ENCODE measurements around the gene GTF2I. TPM values are rescaled to one million over a fixed set of nuclear protein-coding genes. Genes with fewer than 3 reads are reported as not detected.

The GTF2I gene
- total RNA-seq, 3 donors from 2014 or later, result 111 to 220 (median 130) TPM

DNA sequence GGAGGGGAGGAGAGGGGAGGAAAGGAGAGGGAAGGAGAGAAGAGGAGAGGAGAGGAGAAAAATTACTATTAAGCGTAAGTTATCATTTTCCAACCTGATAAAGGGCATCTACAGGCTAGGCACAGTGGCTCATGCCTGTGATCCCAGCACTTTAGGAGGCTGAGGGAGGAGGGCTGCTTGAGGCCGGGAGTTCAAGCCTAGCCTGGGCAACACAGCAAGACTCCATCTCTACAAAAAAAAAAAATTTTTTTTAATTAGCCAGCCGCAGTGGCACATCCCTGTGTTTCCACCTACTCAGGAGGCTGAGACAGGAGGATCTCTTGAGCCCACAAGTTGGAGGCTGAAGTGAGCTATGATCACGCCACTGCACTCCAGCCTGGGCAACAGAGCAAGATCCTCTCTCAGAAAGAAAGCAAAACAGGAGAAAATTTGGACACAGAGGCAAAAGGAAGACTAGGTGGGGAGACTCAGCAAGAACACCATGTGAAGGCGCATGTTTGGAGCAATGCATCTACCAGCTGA, 35.2 kb upstream of the GTF2I start:
- no peak for DNase-seq
- Histone ChIP-seq H3K9me3 (no peaks in the 10 kb centered on the region), H3K36me3 (ENCODE audit: low read depth) (no peaks in the 10 kb centered on the region), H3K4me3 (no peak overlapping the region), H3K4me1 (ENCODE audit: low read depth) (no peaks in the 10 kb centered on the region)
- TF ChIP-seq, protein P1, sequence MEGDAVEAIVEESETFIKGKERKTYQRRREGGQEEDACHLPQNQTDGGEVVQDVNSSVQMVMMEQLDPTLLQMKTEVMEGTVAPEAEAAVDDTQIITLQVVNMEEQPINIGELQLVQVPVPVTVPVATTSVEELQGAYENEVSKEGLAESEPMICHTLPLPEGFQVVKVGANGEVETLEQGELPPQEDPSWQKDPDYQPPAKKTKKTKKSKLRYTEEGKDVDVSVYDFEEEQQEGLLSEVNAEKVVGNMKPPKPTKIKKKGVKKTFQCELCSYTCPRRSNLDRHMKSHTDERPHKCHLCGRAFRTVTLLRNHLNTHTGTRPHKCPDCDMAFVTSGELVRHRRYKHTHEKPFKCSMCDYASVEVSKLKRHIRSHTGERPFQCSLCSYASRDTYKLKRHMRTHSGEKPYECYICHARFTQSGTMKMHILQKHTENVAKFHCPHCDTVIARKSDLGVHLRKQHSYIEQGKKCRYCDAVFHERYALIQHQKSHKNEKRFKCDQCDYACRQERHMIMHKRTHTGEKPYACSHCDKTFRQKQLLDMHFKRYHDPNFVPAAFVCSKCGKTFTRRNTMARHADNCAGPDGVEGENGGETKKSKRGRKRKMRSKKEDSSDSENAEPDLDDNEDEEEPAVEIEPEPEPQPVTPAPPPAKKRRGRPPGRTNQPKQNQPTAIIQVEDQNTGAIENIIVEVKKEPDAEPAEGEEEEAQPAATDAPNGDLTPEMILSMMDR (IDR thresholded peaks at IDR 0.05), result no peak
- no peak for ATAC-seq
- intact Hi-C loops (cut with DNase I, micrococcal nuclease), result no loop called here

- Histone ChIP-seq H3K9me3 (no peaks in the 10 kb centered on the region), H3K4me1 (ENCODE audit: low read depth) (no peaks in the 10 kb centered on the region), H3K4me3 (no peak overlapping the region), H3K36me3 (ENCODE audit: low read depth) (no peaks in the 10 kb centered on the region)
- DNase-seq (no peak), ATAC-seq (no peak)
- intact Hi-C loops (cut with DNase I, micrococcal nuclease), result no loop called here
- TF ChIP-seq, protein P1 (IDR thresholded peaks at IDR 0.05), result no peak
These were observed 34.4 kb upstream of the GTF2I start for GRCh38 chr7:74623135-74623534.

DNA sequence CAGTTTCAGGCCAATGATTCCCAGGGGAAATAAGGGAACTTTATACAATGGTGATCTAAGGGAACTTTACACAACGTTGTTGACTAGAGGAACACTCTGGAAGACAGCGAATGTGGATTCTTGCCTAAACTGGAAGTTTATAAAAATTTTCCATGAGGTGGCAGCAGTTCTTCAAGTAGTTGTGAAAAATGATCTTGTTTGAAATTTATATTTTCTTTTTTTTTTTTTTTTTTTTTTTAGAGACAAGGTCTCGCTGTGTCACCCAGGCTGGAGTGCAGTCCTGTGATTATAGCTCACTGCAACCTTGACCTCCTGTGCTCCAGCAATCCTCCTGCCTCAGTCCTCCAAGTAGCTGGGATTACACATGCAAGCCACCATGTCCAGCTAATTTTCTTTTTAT, 32.1 kb upstream of the GTF2I start:
- intact Hi-C loops (cut with DNase I, micrococcal nuclease), result no loop called here
- TF ChIP-seq, protein P1 (IDR thresholded peaks at IDR 0.05), result no peak
- H3K9me3 ChIP-seq, result no peaks in the 10 kb centered on the region

DNA sequence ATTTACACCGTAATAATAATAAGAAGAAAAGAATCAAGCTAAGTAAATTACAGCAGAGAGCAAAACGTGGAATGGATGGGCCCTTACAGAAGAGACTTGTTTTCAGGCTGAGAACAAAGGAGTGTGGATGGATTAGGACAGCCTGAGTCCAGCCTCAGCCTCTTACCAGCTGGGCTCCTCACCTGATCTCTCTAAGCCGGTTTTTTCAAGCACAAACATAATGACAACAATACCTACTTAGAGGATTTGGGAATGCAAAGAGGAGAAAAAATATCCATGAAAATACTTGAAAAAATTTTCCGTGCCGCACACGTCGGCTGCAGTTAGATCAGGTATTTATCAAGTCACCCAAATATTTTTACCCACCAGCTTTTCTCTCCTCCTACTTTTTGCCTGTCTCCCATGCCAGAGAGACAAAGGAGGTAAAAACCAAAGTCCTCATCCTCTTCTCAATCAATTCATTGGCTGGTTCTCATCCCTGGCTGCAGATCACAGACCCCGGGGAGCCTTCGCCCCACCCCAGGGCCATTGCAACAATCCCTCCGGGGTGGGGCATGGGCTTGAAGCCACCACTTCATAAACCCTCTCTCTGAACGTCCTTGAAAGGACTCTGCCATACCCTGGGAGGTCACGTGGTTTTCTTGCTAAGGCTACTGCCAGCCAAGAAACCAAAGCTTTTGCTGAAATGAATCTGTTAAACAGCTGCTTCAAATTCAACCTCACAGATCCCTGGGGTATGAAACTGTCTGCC, 29.7 kb upstream of the GTF2I start:
- intact Hi-C loops (cut with DNase I, micrococcal nuclease), result no loop called here
- DNase-seq (peak in 2 of 3 donors; percentile 62 to 72), ATAC-seq (peak; percentile 70)
- no peaks in the 10 kb centered on the region for H3K36me3 ChIP-seq (ENCODE audit: low read depth)
- H3K4me3 ChIP-seq, result no peak overlapping the region
- no peaks in the 10 kb centered on the region for H3K9me3 ChIP-seq
- no peaks in the 10 kb centered on the region for H3K4me1 ChIP-seq (ENCODE audit: low read depth)
- TF ChIP-seq, protein P1 (IDR thresholded peaks at IDR 0.05), result no peak

More for the DNA sequence above, 32.1 kb upstream of the GTF2I start:
- ATAC-seq (no peak), DNase-seq (no peak)
- Histone ChIP-seq H3K4me3 (no peak overlapping the region), H3K36me3 (ENCODE audit: low read depth) (no peaks in the 10 kb centered on the region), H3K4me1 (ENCODE audit: low read depth) (no peaks in the 10 kb centered on the region)

DNA sequence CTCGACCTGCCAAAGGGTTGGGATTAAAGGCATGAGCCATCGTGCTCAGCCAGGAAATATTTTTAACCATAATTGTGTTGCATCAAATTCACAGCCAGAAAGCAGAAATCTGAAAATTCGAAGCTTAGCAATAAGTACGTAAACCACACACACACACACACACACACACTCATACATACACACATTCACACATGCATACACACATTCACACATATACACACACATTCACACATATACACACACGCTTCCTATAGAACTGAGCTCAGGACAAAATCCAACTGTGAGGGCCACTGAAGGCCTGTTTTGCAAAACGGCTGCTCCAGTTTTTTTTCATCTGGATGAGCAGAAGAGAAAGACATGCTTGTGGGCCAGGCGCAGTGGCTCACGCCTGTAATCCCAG, 25.0 kb upstream of the GTF2I start:
- Histone ChIP-seq H3K4me3 (no peak overlapping the region), H3K9me3 (no peaks in the 10 kb centered on the region), H3K4me1 (ENCODE audit: low read depth) (peaks cover 16% of the 10 kb centered on the region), H3K36me3 (ENCODE audit: low read depth) (no peaks in the 10 kb centered on the region)
- DNase-seq (no peak), ATAC-seq (no peak)
- TF ChIP-seq, protein P1 (IDR thresholded peaks at IDR 0.05), result no peak
- intact Hi-C loops (cut with DNase I, micrococcal nuclease), result no loop called here
